Body of pancreas (tissue), 4 donors: ENCODE measurements around the gene ZNF792.

Source experiments
- CTCF ChIP-seq, 7 experiments: fragments of 450-650 bp in 4 of 7; fragments of 200-600 bp in 3 of 7; sonication (generic) in 3 of 7; IDR thresholded peaks; one replicate each; pipeline ENCODE4 v1.5.1; 2016 to 2019; ENCODE audit warnings: antibody characterized with exemption in 7 of 7
- POLR2A ChIP-seq, 3 donors: fragments of 450-650 bp; IDR thresholded peaks; one replicate each; pipeline ENCODE4 v1.6.1; 2016; ENCODE audit warnings: antibody characterized with exemption in 3 of 3, mild to moderate bottlenecking in 2 of 3

- TF ChIP-seq CTCF (IDR thresholded peaks at IDR 0.05) (no peak), POLR2A (IDR thresholded peaks at IDR 0.05) (no peak)
These were observed 44.9 kb upstream of the ZNF792 start for GRCh38 chr19:35008891-35009341.
